MCF 10A (cell line): ENCODE results near the gene ARPIN. TPM values are rescaled to one million over a fixed set of nuclear protein-coding genes. Genes with fewer than 3 reads are reported as not detected.

Experiments used
- BruUV-seq: library from RNA; stranded (reverse); fragments of 400-500 nt; replicated peaks from 2 replicates; lab custom pipeline; 2021; lab: Mats Ljungman, UMichigan
- CTCF ChIA-PET: fragments of 300-600 bp; sonication (Branson Sonifier 250); formaldehyde crosslinking; extraction: SDS; loops from one replicate; lab custom pipeline; 2021; ENCODE audit warnings: antibody characterized with exemption, inconsistent platforms; lab: Yijun Ruan, JAX
- POLR2A ChIA-PET: fragments of 300-600, 350-650 bp; sonication (Branson Sonifier 250); formaldehyde crosslinking; extraction: SDS; loops from one replicate; lab custom pipeline; 2020; ENCODE audit warnings: antibody characterized with exemption, inconsistent platforms; lab: Yijun Ruan, JAX
- DNase-seq: peaks from one replicate; pipeline ENCODE4 v3.0.0-alpha.2; 2018; ENCODE audit not compliant: unreplicated experiment
- H3K27ac Mint-ChIP-seq: one replicate; pipeline ENCODE4 v1.8.0; 2022; ENCODE audit warnings: mild to moderate bottlenecking, low read depth, mixed read lengths; ENCODE audit not compliant: unreplicated experiment
- H3K27me3 Mint-ChIP-seq: one replicate; pipeline ENCODE4 v1.8.0; 2022; ENCODE audit warnings: mixed read lengths; ENCODE audit not compliant: insufficient read depth, unreplicated experiment
- H3K36me3 Mint-ChIP-seq: one replicate; pipeline ENCODE4 v1.8.0; 2022; ENCODE audit warnings: mild to moderate bottlenecking, moderate library complexity, mixed read lengths; ENCODE audit not compliant: insufficient read depth, unreplicated experiment
- H3K4me1 Mint-ChIP-seq: one replicate; pipeline ENCODE4 v1.8.0; 2022; ENCODE audit warnings: mixed read lengths; ENCODE audit not compliant: insufficient read depth, unreplicated experiment
- H3K4me3 Mint-ChIP-seq: one replicate; pipeline ENCODE4 v1.8.0; 2022; ENCODE audit warnings: mild to moderate bottlenecking, moderate library complexity, mixed read lengths; ENCODE audit not compliant: unreplicated experiment
- H3K9me3 Mint-ChIP-seq: one replicate; pipeline ENCODE4 v1.8.0; 2022; ENCODE audit warnings: mixed read lengths; ENCODE audit not compliant: unreplicated experiment
- CTCF ChIP-seq: fragments of 200-600 bp; IDR thresholded peaks from one replicate; pipeline ENCODE4 v1.8.0; 2022; ENCODE audit warnings: antibody characterized with exemption, mild to moderate bottlenecking; ENCODE audit not compliant: unreplicated experiment
- intact Hi-C: fragments of 100-400 bp; cut with micrococcal nuclease; formaldehyde crosslinking; loops from 2 replicates; pipeline ENCODE4 v1.14.1; 2022
- total RNA-seq: library from RNA; stranded (reverse); gene quantifications from 2 replicates; pipeline ENCODE4 v1.2.3, GENCODE V29; 2022

The ARPIN gene
- total RNA-seq, 1 experiment from 2014 or later = 7.1 TPM

GRCh38 chr15:89883518-89883917 is 29.2 kb downstream of the ARPIN start:
- no TSS peak for BruUV-seq
- Mint-ChIP-seq H3K36me3 (peaks cover 82% of the 10 kb centered on the region), H3K9me3 (no peaks in the 10 kb centered on the region), H3K4me1 (no peaks in the 10 kb centered on the region), H3K27ac (no peak overlapping the region), H3K4me3 (no peak overlapping the region), H3K27me3 (no peaks in the 10 kb centered on the region)
- ChIA-PET POLR2A (interaction anchor here (0.7 to 1.0 kb wide), 3 partner anchors 9 to 133 kb away, joined by 3 to 5 read pairs (median 3); partner anchors contain the start of genes AP3S2 and MESP1), CTCF (interaction anchor here (1.6 to 2.0 kb wide), 3 partner anchors 9 to 133 kb away, joined by 3 to 8 read pairs (median 7); no protein-coding TSS in a partner anchor)
- intact Hi-C loops = no loop called here
- no peak for TF ChIP-seq CTCF
- no peak for DNase-seq

- no peaks in the 10 kb centered on the region for H3K9me3 Mint-ChIP-seq
- ChIA-PET POLR2A (no interaction called here), CTCF (interaction anchor here (1.2 kb wide), 1 partner anchor 119 kb away, joined by 4 read pairs; no protein-coding TSS in a partner anchor)
- no peak overlapping the region for H3K4me3 Mint-ChIP-seq
- intact Hi-C loops = no loop called here
- no peak overlapping the region for H3K27ac Mint-ChIP-seq
- TF ChIP-seq CTCF = no peak
- H3K27me3 Mint-ChIP-seq = no peaks in the 10 kb centered on the region
- no TSS peak for BruUV-seq
- H3K36me3 Mint-ChIP-seq = peaks cover 73% of the 10 kb centered on the region
- no peak for DNase-seq
- no peaks in the 10 kb centered on the region for H3K4me1 Mint-ChIP-seq
Observed at GRCh38 chr15:89880727-89881126, 32.0 kb downstream of the ARPIN start.

DNA sequence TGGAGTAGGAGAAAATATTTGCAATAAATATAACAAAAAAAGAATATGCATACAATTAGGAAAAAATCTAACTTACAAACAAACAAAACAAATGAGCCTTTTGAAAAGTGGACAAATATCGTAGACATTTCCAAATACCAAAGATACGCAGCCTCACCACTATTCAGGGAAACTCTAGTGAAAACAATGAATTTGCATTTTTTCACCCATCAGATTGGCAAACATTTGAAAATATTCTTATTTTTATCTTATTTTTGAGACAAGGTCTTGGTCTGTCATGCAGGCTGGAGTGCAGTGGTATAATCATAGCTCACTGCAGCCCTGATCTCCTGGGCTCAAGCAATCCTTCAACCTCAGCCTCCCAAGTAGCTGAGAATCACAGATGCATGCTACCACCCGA is 34.4 kb downstream of the ARPIN start:
- H3K36me3 Mint-ChIP-seq = peaks cover 59% of the 10 kb centered on the region
- no peak overlapping the region for H3K4me3 Mint-ChIP-seq
- H3K27ac Mint-ChIP-seq = no peak overlapping the region

GRCh38 chr15:89877083-89877425 is 35.7 kb downstream of the ARPIN start:
- BruUV-seq = no TSS peak
- POLR2A ChIA-PET = interaction anchor here (0.6 to 2.8 kb wide), 6 partner anchors 11 to 126 kb away, joined by 3 to 10 read pairs (median 3); partner anchors contain the start of genes MESP1 and MESP2

More for the DNA sequence above, 34.4 kb downstream of the ARPIN start:
- no peak for TF ChIP-seq CTCF
- Mint-ChIP-seq H3K27me3 (no peaks in the 10 kb centered on the region), H3K9me3 (no peaks in the 10 kb centered on the region), H3K4me1 (no peaks in the 10 kb centered on the region)
- BruUV-seq = no TSS peak
- intact Hi-C loops = no loop called here
- ChIA-PET CTCF (interaction anchor here (0.8 to 5.5 kb wide), 4 partner anchors 11 to 183 kb away, joined by 3 to 271 read pairs (median 5); no protein-coding TSS in a partner anchor), POLR2A (interaction anchor here (0.6 kb wide), 1 partner anchor 210 kb away, joined by 3 read pairs; no protein-coding TSS in a partner anchor)
- DNase-seq = no peak

More at GRCh38 chr15:89877083-89877425, 35.7 kb downstream of the ARPIN start:
- TF ChIP-seq CTCF = no peak
- H3K4me3 Mint-ChIP-seq = no peak overlapping the region
- intact Hi-C loops = no loop called here
- no peaks in the 10 kb centered on the region for H3K4me1 Mint-ChIP-seq
- no peaks in the 10 kb centered on the region for H3K9me3 Mint-ChIP-seq
- H3K27me3 Mint-ChIP-seq = no peaks in the 10 kb centered on the region
- CTCF ChIA-PET = interaction anchor here (0.5 to 6.4 kb wide), 15 partner anchors 10 to 875 kb away, joined by 3 to 271 read pairs (median 3); no protein-coding TSS in a partner anchor
- no peak for DNase-seq
- H3K36me3 Mint-ChIP-seq = peaks cover 51% of the 10 kb centered on the region
- peak overlapping the region; percentile 7 for H3K27ac Mint-ChIP-seq
